Endothelial cell (in vitro differentiated cells): Measurements from ENCODE around the gene FGF1. TPM values are rescaled to one million over a fixed set of nuclear protein-coding genes. Genes with fewer than 3 reads are reported as not detected.

ENCODE experiments used
- DNase-seq: peaks from one replicate; pipeline ENCODE4 v3.0.0; 2021; ENCODE audit warnings: low spot score
- H3K27ac Mint-ChIP-seq: one replicate; pipeline ENCODE4 v1.8.0; 2021; ENCODE audit warnings: mixed read lengths, inconsistent platforms; ENCODE audit not compliant: unreplicated experiment
- H3K27me3 Mint-ChIP-seq: one replicate; pipeline ENCODE4 v1.8.0; 2021; ENCODE audit warnings: mild to moderate bottlenecking, moderate library complexity, mixed read lengths, inconsistent platforms; ENCODE audit not compliant: unreplicated experiment
- H3K36me3 Mint-ChIP-seq: one replicate; pipeline ENCODE4 v1.8.0; 2021; ENCODE audit warnings: mild to moderate bottlenecking, low read depth, mixed read lengths, inconsistent platforms; ENCODE audit not compliant: unreplicated experiment
- H3K4me1 Mint-ChIP-seq: one replicate; pipeline ENCODE4 v1.8.0; 2021; ENCODE audit warnings: mild to moderate bottlenecking, mixed read lengths, inconsistent platforms; ENCODE audit not compliant: unreplicated experiment
- H3K4me3 Mint-ChIP-seq: one replicate; pipeline ENCODE4 v1.8.0; 2021; ENCODE audit warnings: mild to moderate bottlenecking, mixed read lengths, inconsistent platforms; ENCODE audit not compliant: unreplicated experiment
- H3K9me3 Mint-ChIP-seq: one replicate; pipeline ENCODE4 v1.8.0; 2021; ENCODE audit warnings: mixed read lengths, inconsistent platforms; ENCODE audit not compliant: unreplicated experiment
- total RNA-seq: library from RNA; stranded (reverse); fragmentation: NEBNext Ultra II Directional; extraction: Animal tissue kit (Norgen Biotek cat#: 25700); gene quantifications from one replicate; pipeline ENCODE4 v1.2.1, GENCODE V29; 2021; ENCODE audit not compliant: unreplicated experiment
- TF ChIP-seq, protein P1 (sequence below): fragments of 200-600 bp; sonication (generic); IDR thresholded peaks from one replicate; pipeline ENCODE4 v1.5.0; 2021; ENCODE audit warnings: antibody characterized with exemption; ENCODE audit not compliant: unreplicated experiment

Gene FGF1
- total RNA-seq, 1 donor from 2014 or later = 0.13 TPM

DNA sequence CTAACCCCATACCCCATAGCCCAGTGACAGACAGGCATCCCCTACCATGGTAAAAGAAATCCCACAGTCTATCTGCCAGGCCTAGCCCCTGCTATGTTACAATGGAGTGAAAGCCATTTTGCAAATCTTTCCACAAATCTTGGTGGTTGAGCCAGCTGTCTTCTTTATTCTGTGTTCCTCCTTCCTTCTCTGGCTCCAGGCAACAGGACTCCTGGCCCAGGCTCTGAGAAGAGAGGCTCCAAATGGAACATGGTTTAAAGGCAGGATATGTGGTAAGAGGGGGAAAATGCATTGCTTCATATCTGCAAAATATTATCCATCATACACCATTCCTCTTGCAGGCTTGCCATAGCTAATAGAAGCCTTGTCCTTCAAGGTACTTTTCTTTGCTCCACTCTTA is 25.2 kb downstream of the FGF1 start:
- Mint-ChIP-seq H3K4me3 (no peak overlapping the region), H3K4me1 (peaks cover 3% of the 10 kb centered on the region), H3K27me3 (peaks cover 1% of the 10 kb centered on the region), H3K36me3 (no peaks in the 10 kb centered on the region), H3K27ac (no peak overlapping the region), H3K9me3 (no peaks in the 10 kb centered on the region)
- TF ChIP-seq, protein P1, sequence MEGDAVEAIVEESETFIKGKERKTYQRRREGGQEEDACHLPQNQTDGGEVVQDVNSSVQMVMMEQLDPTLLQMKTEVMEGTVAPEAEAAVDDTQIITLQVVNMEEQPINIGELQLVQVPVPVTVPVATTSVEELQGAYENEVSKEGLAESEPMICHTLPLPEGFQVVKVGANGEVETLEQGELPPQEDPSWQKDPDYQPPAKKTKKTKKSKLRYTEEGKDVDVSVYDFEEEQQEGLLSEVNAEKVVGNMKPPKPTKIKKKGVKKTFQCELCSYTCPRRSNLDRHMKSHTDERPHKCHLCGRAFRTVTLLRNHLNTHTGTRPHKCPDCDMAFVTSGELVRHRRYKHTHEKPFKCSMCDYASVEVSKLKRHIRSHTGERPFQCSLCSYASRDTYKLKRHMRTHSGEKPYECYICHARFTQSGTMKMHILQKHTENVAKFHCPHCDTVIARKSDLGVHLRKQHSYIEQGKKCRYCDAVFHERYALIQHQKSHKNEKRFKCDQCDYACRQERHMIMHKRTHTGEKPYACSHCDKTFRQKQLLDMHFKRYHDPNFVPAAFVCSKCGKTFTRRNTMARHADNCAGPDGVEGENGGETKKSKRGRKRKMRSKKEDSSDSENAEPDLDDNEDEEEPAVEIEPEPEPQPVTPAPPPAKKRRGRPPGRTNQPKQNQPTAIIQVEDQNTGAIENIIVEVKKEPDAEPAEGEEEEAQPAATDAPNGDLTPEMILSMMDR = no peak
- DNase-seq = no peak

DNA sequence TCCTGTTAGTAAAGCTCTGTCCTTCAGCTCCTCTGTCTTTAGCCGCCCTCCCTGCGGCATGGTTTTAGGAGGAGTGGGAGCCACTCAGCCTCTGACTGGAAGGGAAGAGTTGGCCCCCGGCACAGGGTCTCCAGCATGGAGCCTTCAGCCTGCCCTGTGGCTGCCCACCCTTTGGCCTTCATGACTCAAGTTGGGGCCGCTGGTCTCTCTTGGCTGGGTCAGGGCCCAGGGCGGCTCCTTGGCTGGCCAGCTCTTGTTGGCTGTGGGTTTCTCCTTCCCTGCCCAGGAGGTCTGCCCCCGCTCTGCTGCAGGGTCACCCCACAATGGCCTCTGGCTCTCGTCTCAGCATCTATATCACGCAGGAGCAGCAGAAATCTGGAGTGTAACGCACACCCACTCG is 25.7 kb downstream of the FGF1 start:
- Mint-ChIP-seq H3K27ac (no peak overlapping the region), H3K27me3 (peaks cover 1% of the 10 kb centered on the region), H3K9me3 (no peaks in the 10 kb centered on the region), H3K4me1 (peaks cover 3% of the 10 kb centered on the region), H3K4me3 (no peak overlapping the region), H3K36me3 (no peaks in the 10 kb centered on the region)
- DNase-seq = no peak
- TF ChIP-seq, protein P1 = no peak

DNA sequence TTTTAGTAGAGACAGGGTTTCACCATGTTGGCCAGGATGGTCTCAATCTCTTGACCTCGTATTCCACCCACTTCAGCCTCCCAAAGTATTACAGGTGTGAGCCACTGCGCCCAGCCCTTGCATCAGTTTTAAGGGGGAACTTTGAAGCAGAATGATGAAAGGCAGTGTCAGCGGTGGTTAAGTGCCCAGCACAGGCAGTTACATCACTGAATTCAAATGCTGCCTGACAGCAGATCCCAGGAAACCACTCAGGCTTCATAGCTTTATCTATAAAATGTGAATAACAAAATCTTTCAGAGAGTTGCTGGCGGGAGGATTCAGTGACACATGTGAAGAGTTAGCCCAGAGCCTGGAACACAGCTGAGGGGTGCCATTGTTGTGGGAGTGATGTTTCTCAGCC is 26.5 kb downstream of the FGF1 start:
- DNase-seq = no peak
- peaks cover under 1% of the 10 kb centered on the region for H3K4me1 Mint-ChIP-seq
- TF ChIP-seq, protein P1 = no peak
- no peaks in the 10 kb centered on the region for H3K9me3 Mint-ChIP-seq
- H3K27me3 Mint-ChIP-seq = no peaks in the 10 kb centered on the region
- H3K4me3 Mint-ChIP-seq = no peak overlapping the region
- H3K36me3 Mint-ChIP-seq = no peaks in the 10 kb centered on the region
- H3K27ac Mint-ChIP-seq = no peak overlapping the region

DNA sequence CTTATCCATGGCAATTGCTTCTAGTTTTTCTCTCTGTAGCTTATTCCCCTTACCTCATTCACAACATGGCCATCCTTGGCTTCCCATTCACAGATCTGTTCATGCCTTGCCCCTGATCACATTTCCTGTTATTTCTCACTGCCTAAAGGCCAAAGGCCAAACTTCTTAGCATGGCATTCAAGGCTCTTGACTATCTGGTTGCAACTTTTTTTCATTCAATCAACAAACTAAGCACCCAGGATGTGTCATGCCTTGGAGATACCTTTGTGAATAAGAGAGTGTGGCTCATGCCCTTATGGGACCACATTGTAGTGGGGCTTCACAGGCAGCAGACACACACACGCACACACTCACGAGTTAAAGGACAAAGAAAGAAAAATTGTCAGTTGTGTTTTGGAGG is 27.6 kb downstream of the FGF1 start:
- Mint-ChIP-seq H3K27ac (no peak overlapping the region), H3K4me3 (no peak overlapping the region), H3K36me3 (no peaks in the 10 kb centered on the region), H3K4me1 (no peaks in the 10 kb centered on the region), H3K27me3 (peaks cover 2% of the 10 kb centered on the region), H3K9me3 (no peaks in the 10 kb centered on the region)
- no peak for DNase-seq
- TF ChIP-seq, protein P1 = no peak

DNA sequence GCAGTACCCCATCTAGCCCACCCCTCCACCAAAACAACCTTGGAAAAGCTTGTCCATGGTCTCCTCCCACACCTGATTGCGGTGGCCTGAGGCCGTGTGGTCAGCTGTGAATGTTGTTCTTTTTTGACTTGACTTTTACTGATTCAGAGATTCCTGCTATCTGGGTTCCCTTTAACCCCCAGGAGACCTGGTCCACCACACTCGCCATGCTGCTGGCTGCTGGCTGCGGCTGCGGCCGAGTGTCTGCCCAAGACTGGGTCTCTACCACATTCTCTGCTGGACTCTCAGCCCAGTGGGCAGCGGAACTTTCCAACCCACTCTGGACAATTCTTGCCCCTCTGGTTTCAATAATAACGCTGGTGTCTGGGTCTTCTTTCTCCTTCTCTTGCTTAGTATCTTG is 28.4 kb downstream of the FGF1 start:
- TF ChIP-seq, protein P1 = no peak
- H3K9me3 Mint-ChIP-seq = no peaks in the 10 kb centered on the region
- no peak overlapping the region for H3K27ac Mint-ChIP-seq
- H3K36me3 Mint-ChIP-seq = no peaks in the 10 kb centered on the region
- no peak overlapping the region for H3K4me3 Mint-ChIP-seq
- H3K4me1 Mint-ChIP-seq = no peaks in the 10 kb centered on the region
- H3K27me3 Mint-ChIP-seq = peaks cover 2% of the 10 kb centered on the region
- no peak for DNase-seq
